Vagina (tissue), 2 donors: ENCODE data around the gene RNASE4.

Experiments used
- POLR2A ChIP-seq, 2 donors: fragments of 450-650 bp; IDR thresholded peaks; one replicate each; pipeline ENCODE4 v1.6.1; 2017; ENCODE audit warnings: antibody characterized with exemption in 2 of 2, mild to moderate bottlenecking in 2 of 2, moderate library complexity in 2 of 2
- POLR2AphosphoS5 ChIP-seq, 2 donors: sonication (generic); formaldehyde crosslinking; IDR thresholded peaks; one replicate each; pipeline ENCODE4 v1.9.0; 2017; ENCODE audit warnings: antibody characterized with exemption in 2 of 2, mild to moderate bottlenecking in 2 of 2, low read depth in 1 of 2; ENCODE audit not compliant: insufficient read depth in 1 of 2
- TF ChIP-seq, protein P1 (sequence below), 3 experiments: fragments of 450-650 bp in 2 of 3; fragments of 200-600 bp in 1 of 3; sonication (generic) in 1 of 3; IDR thresholded peaks; one replicate each; pipeline ENCODE4 v1.5.1; 2017 to 2019; ENCODE audit warnings: antibody characterized with exemption in 3 of 3, mild to moderate bottlenecking in 2 of 3, moderate library complexity in 2 of 3

DNA sequence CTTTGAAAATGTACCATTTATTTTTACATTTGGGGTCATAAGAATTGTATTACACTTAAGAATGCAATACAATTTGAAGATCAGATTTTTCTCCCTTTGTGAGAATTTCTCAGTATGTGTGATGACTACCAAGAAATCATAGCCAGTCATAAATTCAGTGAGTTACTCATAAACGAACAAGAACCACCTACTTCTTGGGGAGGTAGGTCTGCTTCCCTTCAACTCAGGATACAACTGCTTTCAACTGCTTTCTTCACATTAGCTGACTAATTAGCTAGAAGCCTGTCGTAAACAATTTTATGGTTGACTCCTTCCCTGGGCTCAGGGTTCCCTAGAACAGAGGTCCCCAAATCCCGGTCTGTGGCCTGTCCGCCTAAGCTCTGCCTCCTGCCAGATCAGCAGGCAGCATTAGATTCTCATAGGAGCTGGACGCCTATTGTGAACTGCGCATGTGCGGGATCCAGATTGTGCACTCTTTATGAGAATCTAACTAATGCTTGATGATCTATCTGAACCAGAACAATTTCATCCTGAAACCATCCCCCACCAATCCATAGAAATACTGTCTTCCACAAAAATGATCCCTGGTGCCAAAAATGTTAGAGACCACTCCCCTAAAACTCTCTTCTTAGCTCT lies 7.9 kb downstream of the RNASE4 start:
- TF ChIP-seq, protein P1, sequence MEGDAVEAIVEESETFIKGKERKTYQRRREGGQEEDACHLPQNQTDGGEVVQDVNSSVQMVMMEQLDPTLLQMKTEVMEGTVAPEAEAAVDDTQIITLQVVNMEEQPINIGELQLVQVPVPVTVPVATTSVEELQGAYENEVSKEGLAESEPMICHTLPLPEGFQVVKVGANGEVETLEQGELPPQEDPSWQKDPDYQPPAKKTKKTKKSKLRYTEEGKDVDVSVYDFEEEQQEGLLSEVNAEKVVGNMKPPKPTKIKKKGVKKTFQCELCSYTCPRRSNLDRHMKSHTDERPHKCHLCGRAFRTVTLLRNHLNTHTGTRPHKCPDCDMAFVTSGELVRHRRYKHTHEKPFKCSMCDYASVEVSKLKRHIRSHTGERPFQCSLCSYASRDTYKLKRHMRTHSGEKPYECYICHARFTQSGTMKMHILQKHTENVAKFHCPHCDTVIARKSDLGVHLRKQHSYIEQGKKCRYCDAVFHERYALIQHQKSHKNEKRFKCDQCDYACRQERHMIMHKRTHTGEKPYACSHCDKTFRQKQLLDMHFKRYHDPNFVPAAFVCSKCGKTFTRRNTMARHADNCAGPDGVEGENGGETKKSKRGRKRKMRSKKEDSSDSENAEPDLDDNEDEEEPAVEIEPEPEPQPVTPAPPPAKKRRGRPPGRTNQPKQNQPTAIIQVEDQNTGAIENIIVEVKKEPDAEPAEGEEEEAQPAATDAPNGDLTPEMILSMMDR (IDR thresholded peaks at IDR 0.05): no peak
- TF ChIP-seq POLR2A (IDR thresholded peaks at IDR 0.05) (no peak), POLR2AphosphoS5 (IDR thresholded peaks at IDR 0.05; ENCODE audit: insufficient read depth in 1 of 2, low read depth in 1 of 2) (no peak)
